Esophagus (tissue), 2 donors: ENCODE measurements around the gene PTAFR. TPM values are rescaled to one million over a fixed set of nuclear protein-coding genes. Genes with fewer than 3 reads are reported as not detected.

Experiments used
- H3K27ac ChIP-seq, 2 donors: one replicate each; pipeline ENCODE4 v1.5.1; 2013; ENCODE audit warnings: low read depth in 2 of 2, mild to moderate bottlenecking in 2 of 2, inconsistent platforms in 1 of 2, low read length in 1 of 2, moderate library complexity in 1 of 2
- H3K27me3 ChIP-seq, 2 donors: one replicate each; pipeline ENCODE4 v1.6.1; 2013; ENCODE audit warnings: low read length in 2 of 2, control low read depth in 1 of 2, mild to moderate bottlenecking in 1 of 2; ENCODE audit not compliant: insufficient read depth in 2 of 2, control insufficient read depth in 1 of 2
- H3K36me3 ChIP-seq, 2 donors: one replicate each; pipeline ENCODE4 v1.6.1; 2013; ENCODE audit warnings: low read length in 1 of 2; ENCODE audit not compliant: control insufficient read depth in 2 of 2, insufficient read depth in 2 of 2
- H3K4me1 ChIP-seq, 2 donors: one replicate each; pipeline ENCODE4 v1.6.1; 2013; ENCODE audit warnings: low read length in 1 of 2; ENCODE audit not compliant: control insufficient read depth in 2 of 2, insufficient read depth in 2 of 2
- H3K4me3 ChIP-seq, 2 donors: one replicate each; pipeline ENCODE4 v1.5.1; 2013; ENCODE audit warnings: low read length in 2 of 2, mild to moderate bottlenecking in 2 of 2, low read depth in 1 of 2, moderate library complexity in 1 of 2
- H3K9me3 ChIP-seq, 2 donors: one replicate each; pipeline ENCODE4 v1.6.1; 2013; ENCODE audit warnings: mild to moderate bottlenecking in 2 of 2, low read depth in 1 of 2, low read length in 1 of 2, moderate library complexity in 1 of 2; ENCODE audit not compliant: control insufficient read depth in 2 of 2, insufficient read depth in 1 of 2
- WGBS, 2 donors: extraction: QIAGEN DNeasy Blood & Tissue Kit; methylation state at CpG; one replicate each; pipeline ENCODE4 v1.1.7; 2013; 5-methylcytosine and 5-hydroxymethylcytosine counted together
- polyA plus RNA-seq, 2 donors: library from polyadenylated mRNA; stranded (reverse); fragments of 200-250 nt; gene quantifications; one replicate each; pipeline ENCODE4 v1.2.3, GENCODE V29; 2013
- donor health status: healthy with polysubstance abuse.
- donor health status: Bipolar disorder and iron deficiency.

The PTAFR gene, protein sequence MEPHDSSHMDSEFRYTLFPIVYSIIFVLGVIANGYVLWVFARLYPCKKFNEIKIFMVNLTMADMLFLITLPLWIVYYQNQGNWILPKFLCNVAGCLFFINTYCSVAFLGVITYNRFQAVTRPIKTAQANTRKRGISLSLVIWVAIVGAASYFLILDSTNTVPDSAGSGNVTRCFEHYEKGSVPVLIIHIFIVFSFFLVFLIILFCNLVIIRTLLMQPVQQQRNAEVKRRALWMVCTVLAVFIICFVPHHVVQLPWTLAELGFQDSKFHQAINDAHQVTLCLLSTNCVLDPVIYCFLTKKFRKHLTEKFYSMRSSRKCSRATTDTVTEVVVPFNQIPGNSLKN
- 1 to 10 TPM; 2.4 to 3.1 TPM for polyA plus RNA-seq

DNA sequence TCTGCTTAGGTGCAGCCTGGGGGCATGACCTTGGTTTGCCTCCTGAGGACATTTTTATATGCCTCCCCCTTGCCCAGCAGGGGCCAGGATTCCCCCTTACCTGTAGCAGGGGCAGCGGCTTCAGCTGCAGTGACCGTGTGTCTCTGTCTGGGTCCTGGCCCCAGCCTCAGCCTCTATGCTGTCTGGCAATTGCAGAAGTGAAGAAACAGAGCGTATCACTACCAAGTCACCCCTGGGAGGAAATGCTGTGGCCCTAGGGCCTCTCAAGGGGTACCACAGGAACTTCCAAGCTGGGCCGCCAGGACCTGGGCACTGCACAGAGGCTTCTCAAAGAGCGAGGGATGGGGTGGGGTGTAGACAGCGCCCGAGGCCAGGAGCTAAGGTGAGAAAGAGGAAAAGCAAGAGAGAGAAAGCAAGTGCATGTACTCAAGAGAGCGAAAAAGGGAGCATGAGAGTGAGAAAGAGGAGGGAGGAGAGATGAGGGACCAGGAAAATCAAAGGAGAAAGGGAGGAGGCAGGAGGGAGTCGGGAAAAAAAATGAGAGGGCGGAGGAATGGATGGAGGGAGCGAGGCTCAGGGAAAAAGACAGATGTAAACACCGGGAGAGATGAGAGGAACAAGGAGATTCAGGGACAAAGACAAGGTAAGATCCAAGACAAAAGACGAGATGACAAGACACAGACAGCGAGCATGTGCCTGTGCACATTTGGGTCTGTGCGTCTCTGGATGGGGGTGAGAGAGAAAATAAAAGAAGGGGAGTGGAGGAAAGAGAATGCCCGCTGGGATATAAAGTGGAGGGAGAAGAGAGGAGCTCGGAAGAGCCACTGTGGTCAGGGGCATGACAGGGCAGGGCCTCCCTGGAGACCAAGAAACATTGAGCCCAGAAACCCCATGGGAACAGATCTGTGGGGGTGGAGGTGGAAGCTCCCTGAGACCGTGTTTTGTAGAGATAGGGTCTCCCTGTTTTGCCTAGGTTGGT lies at the start of gene PTAFR:
TSS of gene PTAFR (minus strand) at position 199 of the 979 bp plus-strand sequence. CDS start 25,669 bp downstream, outside the sequence.
- Histone ChIP-seq H3K4me3 (no peak within 1 kb of the TSS), H3K27me3 (no peaks in the 10 kb centered on the region), H3K9me3 (no peaks in the 10 kb centered on the region), H3K4me1 (peaks cover under 1% of the 10 kb centered on the region in 2 donors), H3K27ac (no peak within 1 kb of the TSS), H3K36me3 (no peaks in the 10 kb centered on the region)
- WGBS, 2 donors, result 71 to 80% methylated on average over 18 of the region's 18 CpGs

DNA sequence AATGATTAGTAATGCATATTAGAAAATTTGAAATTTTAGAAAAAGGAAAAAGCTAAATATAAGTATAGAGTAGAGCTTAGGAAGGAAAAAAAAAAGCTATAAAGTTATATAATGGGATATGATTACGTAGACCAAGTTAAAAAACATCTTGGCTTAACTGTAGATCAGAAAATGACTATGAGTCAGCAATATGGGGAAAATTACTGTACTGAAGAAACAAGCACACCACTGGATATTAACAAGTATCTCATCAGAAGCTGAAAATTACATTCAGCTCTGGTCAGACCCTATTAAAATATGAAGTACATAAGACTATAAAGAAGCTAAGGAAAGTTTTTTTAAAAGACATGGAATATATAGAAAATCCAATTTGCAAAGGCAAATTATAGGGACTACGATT lies 36.8 kb upstream of the PTAFR start:
- Histone ChIP-seq H3K27me3 (no peaks in the 10 kb centered on the region), H3K9me3 (no peaks in the 10 kb centered on the region), H3K36me3 (peaks cover 5% of the 10 kb centered on the region in 2 donors), H3K4me3 (no peak overlapping the region), H3K4me1 (no peaks in the 10 kb centered on the region), H3K27ac (no peak overlapping the region)
- WGBS, 2 donors, result 54 to 56% methylated on average over 2 of the region's 2 CpGs

DNA sequence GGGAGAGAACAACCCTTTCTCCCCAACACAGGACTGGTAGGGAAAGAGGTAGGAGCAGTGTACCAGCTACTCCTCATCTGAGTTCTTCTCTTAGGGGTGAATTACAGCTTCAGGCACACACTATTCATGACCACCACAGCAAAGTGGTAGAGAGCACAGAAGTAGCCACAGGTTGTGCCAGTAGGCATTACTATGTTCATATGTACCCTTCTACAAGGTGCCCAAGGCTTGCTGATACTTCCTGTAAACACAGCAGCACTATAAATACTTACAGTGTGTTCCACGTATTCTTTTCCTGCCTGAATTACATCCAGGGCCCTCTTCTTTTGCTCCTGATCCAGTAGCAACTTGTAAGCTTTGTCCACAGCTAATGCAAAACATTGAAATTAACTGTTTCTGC lies 33.2 kb upstream of the PTAFR start:
- no peaks in the 10 kb centered on the region for H3K4me1 ChIP-seq
- H3K27me3 ChIP-seq, result no peaks in the 10 kb centered on the region
- no peak overlapping the region for H3K4me3 ChIP-seq
- no peak overlapping the region for H3K27ac ChIP-seq
- H3K36me3 ChIP-seq, result peaks cover 5% of the 10 kb centered on the region in 2 donors
- H3K9me3 ChIP-seq, result no peaks in the 10 kb centered on the region
- WGBS, 2 donors, result 52 to 63% methylated on average over 1 of the region's 1 CpG

DNA sequence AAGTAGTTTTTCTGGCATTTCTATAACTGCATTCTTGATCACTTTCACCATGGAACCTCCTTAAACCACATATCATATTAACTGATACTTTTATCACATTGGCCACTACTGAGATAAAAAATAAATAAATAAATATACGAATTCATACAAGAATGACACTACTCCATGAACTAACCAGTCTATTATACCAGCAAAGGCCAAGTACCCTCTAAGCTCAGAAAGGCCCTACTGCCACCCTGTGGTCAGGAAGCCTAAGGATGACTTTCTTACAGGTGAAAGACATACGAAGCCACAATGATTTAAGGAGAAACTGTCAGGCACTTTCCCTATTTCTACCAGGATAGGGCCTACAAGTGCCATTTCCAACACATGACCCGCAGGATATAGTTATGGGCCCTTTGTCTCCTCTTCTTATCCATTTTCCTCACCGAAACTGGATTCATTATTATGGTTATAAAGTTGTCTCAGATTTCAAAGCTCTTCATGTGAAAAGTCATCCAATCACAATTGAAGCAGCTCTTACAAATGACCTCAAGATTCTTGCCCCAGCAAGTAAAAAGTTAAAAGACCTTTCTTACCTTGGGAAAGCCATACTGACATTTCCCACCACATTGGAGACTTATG lies 32.4 kb upstream of the PTAFR start:
- H3K27ac ChIP-seq, result no peak overlapping the region
- no peaks in the 10 kb centered on the region for H3K4me1 ChIP-seq
- H3K9me3 ChIP-seq, result no peaks in the 10 kb centered on the region
- H3K36me3 ChIP-seq, result peaks cover 5% of the 10 kb centered on the region in 2 donors
- H3K27me3 ChIP-seq, result no peaks in the 10 kb centered on the region
- 30 to 36% methylated on average over 4 of the region's 4 CpGs for WGBS, 2 donors
- no peak overlapping the region for H3K4me3 ChIP-seq

DNA sequence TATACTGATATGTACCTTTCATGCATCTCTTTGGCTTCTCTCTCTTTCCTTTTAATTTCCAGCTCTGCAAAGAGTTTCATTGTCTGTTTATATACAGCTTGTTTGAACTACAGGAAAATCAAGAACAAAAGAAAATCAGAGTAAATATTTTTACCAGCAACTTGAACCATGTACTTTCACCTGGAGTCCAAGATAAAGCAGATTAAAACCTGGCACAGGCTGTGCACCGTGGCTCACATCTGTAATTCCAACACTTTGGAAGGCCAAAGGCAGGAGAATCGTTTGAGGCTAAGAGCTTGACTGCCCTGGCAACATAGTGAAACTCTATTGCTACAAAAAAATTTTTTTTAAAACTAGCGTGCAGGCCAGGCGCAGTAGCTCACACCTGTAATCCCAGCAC lies 28.8 kb upstream of the PTAFR start:
- Histone ChIP-seq H3K4me3 (no peak overlapping the region), H3K36me3 (peaks cover 15 to 19% of the 10 kb centered on the region in 2 donors), H3K4me1 (no peaks in the 10 kb centered on the region), H3K27me3 (no peaks in the 10 kb centered on the region), H3K27ac (no peak overlapping the region), H3K9me3 (no peaks in the 10 kb centered on the region)
- WGBS, 2 donors, result 72 to 83% methylated on average over 4 of the region's 4 CpGs

DNA sequence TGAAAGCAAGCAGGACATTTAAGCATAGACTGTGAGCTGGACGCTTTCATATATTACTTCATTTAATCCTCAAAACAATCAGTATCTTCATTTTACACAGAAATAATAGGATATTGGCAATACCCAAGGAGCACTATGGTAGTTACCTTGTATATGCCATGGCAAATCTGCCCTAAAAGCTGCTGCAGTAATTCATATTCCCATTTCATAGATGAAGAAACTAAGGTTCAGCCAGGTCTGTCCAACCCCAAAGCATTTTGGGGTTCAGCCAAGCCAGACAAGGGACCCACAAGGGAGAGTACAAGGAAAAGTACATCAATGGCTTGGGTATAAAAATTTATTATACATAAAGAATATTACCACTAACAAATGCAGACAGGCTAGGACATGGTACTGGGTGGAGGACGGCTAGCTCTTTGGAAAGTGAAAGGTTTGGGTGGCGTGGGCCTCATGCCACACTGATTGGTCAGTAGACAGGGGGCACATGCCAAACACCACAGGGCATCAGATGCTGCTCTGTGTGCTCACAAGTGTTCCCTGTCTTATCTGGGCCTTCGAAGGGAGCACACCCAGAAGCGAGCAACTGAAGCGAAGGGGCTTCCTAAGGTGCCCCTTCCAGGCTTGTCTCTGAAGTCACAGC lies 23.9 kb upstream of the PTAFR start:
- Histone ChIP-seq H3K27me3 (no peaks in the 10 kb centered on the region), H3K4me3 (no peak overlapping the region), H3K27ac (no peak overlapping the region), H3K9me3 (no peaks in the 10 kb centered on the region), H3K4me1 (peaks cover 0 to 9% of the 10 kb centered on the region in 2 donors), H3K36me3 (peaks cover 14 to 19% of the 10 kb centered on the region in 2 donors)
- WGBS, 2 donors, result 89 to 92% methylated on average over 6 of the region's 6 CpGs

DNA sequence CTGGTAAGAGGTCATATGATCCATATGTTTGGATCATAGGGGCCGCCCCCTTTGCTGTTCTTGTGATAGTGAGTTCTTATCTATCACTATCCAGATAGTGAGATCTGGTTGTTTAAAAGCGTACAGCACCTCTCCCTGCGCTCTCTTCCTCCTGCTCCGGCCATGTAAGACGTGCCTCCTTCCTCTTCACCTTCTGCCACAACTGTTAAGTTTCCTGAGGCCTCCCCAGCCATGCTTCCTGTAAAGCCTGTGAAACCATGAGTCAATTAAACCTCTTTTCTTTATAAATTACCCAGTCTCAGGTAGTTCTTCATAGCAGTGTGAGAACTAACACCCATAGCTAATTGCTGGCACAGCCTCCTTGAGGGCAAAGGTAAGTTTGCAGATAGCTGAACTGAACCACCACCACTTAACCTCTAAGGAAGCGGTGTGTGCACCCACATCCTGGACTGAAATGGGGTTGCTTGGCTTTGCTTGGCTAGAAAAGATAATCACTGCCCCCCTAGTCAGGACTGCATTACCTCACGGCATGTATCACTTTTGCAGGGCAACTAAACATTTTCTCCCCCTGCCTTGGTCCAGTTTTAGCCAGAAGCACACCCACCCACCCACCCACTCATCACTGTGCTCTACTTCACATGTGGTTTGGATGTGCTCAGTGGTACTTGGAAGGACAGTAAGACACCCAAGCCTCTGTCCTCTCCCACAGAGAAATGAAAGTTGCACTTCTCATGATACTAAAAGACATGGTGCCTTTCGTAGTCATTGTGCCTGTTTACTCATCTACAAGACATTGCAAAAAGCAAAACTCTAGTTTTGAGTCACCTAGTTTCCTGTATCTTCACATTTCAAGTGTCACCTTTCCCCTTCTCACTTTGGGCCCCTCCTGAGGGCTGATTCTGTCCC lies 23.1 kb upstream of the PTAFR start:
- 66 to 80% methylated on average over 8 of the region's 8 CpGs for WGBS, 2 donors
- no peak overlapping the region for H3K4me3 ChIP-seq
- no peaks in the 10 kb centered on the region for H3K9me3 ChIP-seq
- H3K36me3 ChIP-seq, result peaks cover 14 to 19% of the 10 kb centered on the region in 2 donors
- H3K4me1 ChIP-seq, result peaks cover 0 to 9% of the 10 kb centered on the region in 2 donors
- H3K27ac ChIP-seq, result no peak overlapping the region
- no peaks in the 10 kb centered on the region for H3K27me3 ChIP-seq

DNA sequence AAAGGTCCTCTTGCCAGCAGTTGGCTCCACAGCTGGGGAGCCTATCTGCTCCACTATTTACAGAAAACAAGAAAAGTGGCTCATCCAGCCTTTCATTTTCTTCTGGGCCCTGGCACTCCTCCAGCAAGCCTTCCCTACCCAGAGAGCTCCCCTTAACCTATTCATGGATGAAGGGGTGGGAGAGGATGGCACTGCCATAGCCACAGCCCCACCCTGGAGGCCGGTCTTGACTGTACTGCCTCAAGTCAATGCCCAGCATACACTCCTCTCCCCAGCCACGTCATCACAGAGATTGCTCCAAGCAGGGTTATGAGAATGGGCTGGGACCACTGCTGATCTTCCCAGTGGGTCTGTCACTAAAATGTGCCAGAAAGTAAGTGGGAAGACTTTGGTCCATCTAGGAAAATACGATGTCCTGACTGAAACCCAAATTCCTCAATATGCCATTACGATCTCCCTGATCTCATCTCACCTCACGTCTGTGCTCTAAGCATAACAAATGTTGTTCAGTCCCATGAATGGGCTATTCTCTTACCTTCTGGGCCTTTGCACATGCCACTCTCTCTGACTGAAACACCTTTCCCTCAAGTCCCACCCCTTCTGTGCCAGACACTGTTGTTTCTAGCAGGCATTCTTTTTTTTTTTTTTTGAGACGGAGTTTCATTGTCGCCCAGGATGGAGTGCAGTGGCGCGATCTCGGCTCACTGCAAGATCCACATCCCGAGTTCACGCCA lies 21.4 kb upstream of the PTAFR start:
- H3K36me3 ChIP-seq, result peaks cover 6 to 14% of the 10 kb centered on the region in 2 donors
- no peak overlapping the region for H3K4me3 ChIP-seq
- peak overlapping the region; percentile 2 to 47 for H3K27ac ChIP-seq
- no peaks in the 10 kb centered on the region for H3K27me3 ChIP-seq
- H3K4me1 ChIP-seq, result peaks cover 3 to 19% of the 10 kb centered on the region in 2 donors
- WGBS, 2 donors, result 86 to 87% methylated on average over 12 of the region's 12 CpGs
- no peaks in the 10 kb centered on the region for H3K9me3 ChIP-seq
